Neural crest cell (in vitro differentiated cells): ENCODE data around the gene TYRO3. TPM values are rescaled to one million over a fixed set of nuclear protein-coding genes. Genes with fewer than 3 reads are reported as not detected.

ENCODE experiments used
- DNase-seq: peaks from one replicate; pipeline ENCODE4 v3.0.0; 2021; ENCODE audit warnings: low read depth, mixed read lengths, low spot score
- H3K27ac Mint-ChIP-seq: one replicate; pipeline ENCODE4 v1.8.0; 2021; ENCODE audit warnings: mild to moderate bottlenecking, mixed read lengths; ENCODE audit not compliant: unreplicated experiment
- H3K27me3 Mint-ChIP-seq: 2 replicates; pipeline ENCODE4 v1.8.0; 2021; ENCODE audit warnings: low read depth, mild to moderate bottlenecking, mixed read lengths
- H3K36me3 Mint-ChIP-seq: 2 replicates; pipeline ENCODE4 v1.8.0; 2021; ENCODE audit warnings: low read depth, mild to moderate bottlenecking, mixed read lengths
- H3K4me1 Mint-ChIP-seq: 2 replicates; pipeline ENCODE4 v1.8.0; 2021; ENCODE audit warnings: mixed read lengths
- H3K4me3 Mint-ChIP-seq: one replicate; pipeline ENCODE4 v1.8.0; 2021; ENCODE audit warnings: mild to moderate bottlenecking, mixed read lengths
- H3K9me3 Mint-ChIP-seq: 2 replicates; pipeline ENCODE4 v1.8.0; 2021; ENCODE audit warnings: mixed read lengths
- total RNA-seq: library from RNA; stranded (reverse); gene quantifications from 2 replicates; pipeline ENCODE4 v1.2.1, GENCODE V29; 2021
- TF ChIP-seq, protein P1 (sequence below): fragments of 200-600 bp; sonication (generic); conservative IDR thresholded peaks from 2 replicates; pipeline ENCODE4 v1.5.0; 2021; ENCODE audit warnings: antibody characterized with exemption, mild to moderate bottlenecking

The TYRO3 gene
- total RNA-seq, 1 donor from 2014 or later: 71.7 TPM

DNA sequence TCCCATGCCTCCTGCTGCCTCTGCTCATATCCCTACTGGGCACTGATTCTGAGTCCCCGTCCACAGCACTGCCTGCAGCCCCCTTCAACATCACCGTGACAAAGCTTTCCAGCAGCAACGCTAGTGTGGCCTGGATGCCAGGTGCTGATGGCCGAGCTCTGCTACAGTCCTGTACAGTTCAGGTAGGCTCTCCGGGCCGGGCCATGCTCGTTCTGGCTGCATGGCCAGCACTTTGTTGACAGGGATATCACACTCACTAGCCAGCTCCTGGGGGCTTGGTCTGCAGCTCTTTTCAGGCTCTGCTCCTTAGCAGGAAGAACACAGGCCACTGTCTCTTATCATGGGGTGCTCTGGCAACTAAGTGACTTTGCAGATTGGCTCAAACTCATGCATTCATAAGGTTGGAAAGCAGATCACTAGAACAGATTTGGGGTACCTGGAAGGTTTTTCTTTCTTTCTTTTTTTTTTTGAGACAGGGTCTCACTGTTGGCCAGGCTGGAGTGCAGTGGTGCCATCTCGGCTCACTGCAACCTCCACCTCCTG, 6.0 kb downstream of the TYRO3 start:
- peaks cover 85% of the 10 kb centered on the region for H3K4me1 Mint-ChIP-seq
- TF ChIP-seq, protein P1, sequence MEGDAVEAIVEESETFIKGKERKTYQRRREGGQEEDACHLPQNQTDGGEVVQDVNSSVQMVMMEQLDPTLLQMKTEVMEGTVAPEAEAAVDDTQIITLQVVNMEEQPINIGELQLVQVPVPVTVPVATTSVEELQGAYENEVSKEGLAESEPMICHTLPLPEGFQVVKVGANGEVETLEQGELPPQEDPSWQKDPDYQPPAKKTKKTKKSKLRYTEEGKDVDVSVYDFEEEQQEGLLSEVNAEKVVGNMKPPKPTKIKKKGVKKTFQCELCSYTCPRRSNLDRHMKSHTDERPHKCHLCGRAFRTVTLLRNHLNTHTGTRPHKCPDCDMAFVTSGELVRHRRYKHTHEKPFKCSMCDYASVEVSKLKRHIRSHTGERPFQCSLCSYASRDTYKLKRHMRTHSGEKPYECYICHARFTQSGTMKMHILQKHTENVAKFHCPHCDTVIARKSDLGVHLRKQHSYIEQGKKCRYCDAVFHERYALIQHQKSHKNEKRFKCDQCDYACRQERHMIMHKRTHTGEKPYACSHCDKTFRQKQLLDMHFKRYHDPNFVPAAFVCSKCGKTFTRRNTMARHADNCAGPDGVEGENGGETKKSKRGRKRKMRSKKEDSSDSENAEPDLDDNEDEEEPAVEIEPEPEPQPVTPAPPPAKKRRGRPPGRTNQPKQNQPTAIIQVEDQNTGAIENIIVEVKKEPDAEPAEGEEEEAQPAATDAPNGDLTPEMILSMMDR: no peak
- DNase-seq: no peak
- H3K9me3 Mint-ChIP-seq: no peaks in the 10 kb centered on the region
- peak overlapping the region; percentile 50 for H3K4me3 Mint-ChIP-seq
- peaks cover 4% of the 10 kb centered on the region for H3K27me3 Mint-ChIP-seq
- peaks cover 2% of the 10 kb centered on the region for H3K36me3 Mint-ChIP-seq
- H3K27ac Mint-ChIP-seq: no peak overlapping the region

GRCh38 chr15:41565702-41566101, 6.7 kb downstream of the TYRO3 start:
- TF ChIP-seq, protein P1: no peak
- no peak overlapping the region for H3K4me3 Mint-ChIP-seq

DNA sequence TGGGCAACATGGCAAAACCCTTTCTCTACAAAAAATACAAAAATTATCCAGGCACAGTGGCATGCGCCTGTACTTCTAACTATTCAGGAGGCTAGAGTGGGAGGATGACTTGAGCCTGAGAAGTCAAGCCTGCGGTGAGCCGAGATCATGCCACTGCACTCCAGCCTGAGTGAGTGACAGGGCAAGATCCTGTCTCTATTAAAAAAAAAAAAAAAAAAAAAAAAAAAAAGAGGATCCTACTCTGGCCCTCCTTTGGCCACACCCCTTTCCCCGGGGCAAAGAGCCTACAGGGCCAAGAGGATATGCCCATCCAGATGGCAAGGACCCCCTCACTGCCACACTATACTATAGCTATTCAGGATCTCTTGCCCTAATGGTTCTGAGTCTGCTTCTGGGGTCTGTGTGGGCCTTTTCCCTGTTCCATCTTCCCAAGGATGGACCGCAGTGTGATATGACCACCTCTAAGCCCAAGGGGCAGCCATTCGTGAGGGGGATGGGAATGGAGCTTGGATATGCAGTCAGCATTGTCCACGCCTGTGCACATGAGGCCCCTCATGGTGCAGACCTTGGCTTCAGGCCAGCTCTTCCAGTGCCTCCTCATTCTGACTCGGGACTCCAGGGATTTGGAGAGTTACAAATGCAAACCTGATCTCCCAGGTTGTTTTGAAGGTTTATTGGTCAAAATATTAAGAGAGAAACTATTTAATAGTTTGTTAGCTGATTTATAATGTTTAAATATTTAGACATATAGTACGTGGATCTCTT, 7.3 kb downstream of the TYRO3 start:
- no peak for DNase-seq
- H3K4me3 Mint-ChIP-seq: no peak overlapping the region
- peaks cover 2% of the 10 kb centered on the region for H3K36me3 Mint-ChIP-seq
- no peak overlapping the region for H3K27ac Mint-ChIP-seq
- peaks cover 74% of the 10 kb centered on the region for H3K4me1 Mint-ChIP-seq
- no peaks in the 10 kb centered on the region for H3K9me3 Mint-ChIP-seq
- TF ChIP-seq, protein P1: no peak
- H3K27me3 Mint-ChIP-seq: no peaks in the 10 kb centered on the region

More at GRCh38 chr15:41565702-41566101, 6.7 kb downstream of the TYRO3 start:
- Mint-ChIP-seq H3K27me3 (no peaks in the 10 kb centered on the region), H3K4me1 (peaks cover 78% of the 10 kb centered on the region), H3K27ac (no peak overlapping the region), H3K36me3 (peaks cover 2% of the 10 kb centered on the region), H3K9me3 (no peaks in the 10 kb centered on the region)
- DNase-seq: no peak

GRCh38 chr15:41567261-41567660, 8.2 kb downstream of the TYRO3 start:
- Mint-ChIP-seq H3K4me1 (peaks cover 65% of the 10 kb centered on the region), H3K4me3 (no peak overlapping the region), H3K27ac (no peak overlapping the region), H3K27me3 (no peaks in the 10 kb centered on the region), H3K36me3 (peaks cover 2% of the 10 kb centered on the region), H3K9me3 (no peaks in the 10 kb centered on the region)
- DNase-seq: no peak
- TF ChIP-seq, protein P1: no peak

GRCh38 chr15:41567862-41568261, 8.8 kb downstream of the TYRO3 start:
- no peaks in the 10 kb centered on the region for H3K27me3 Mint-ChIP-seq
- peaks cover 2% of the 10 kb centered on the region for H3K36me3 Mint-ChIP-seq
- TF ChIP-seq, protein P1: no peak
- no peak for DNase-seq
- H3K9me3 Mint-ChIP-seq: no peaks in the 10 kb centered on the region
- H3K27ac Mint-ChIP-seq: peak overlapping the region; percentile 86
- peak overlapping the region; percentile 82 for H3K4me3 Mint-ChIP-seq
- H3K4me1 Mint-ChIP-seq: peaks cover 59% of the 10 kb centered on the region
